Measurements from ENCODE around the gene ZNF804A.

- TF ChIP-seq PATZ1 (CRISPR knock-in tag; IDR thresholded peaks at IDR 0.05; ENCODE audit: borderline replicate concordance): no peak
- no peak for TF ChIP-seq TSHZ2 (CRISPR knock-in tag; IDR thresholded peaks at IDR 0.05)
- TF ChIP-seq ARNTL (CRISPR knock-in tag; IDR thresholded peaks at IDR 0.05; ENCODE audit: borderline replicate concordance, low read depth): no peak
- no peak for TF ChIP-seq ISL1 (CRISPR knock-in tag; IDR thresholded peaks at IDR 0.05)
- TF ChIP-seq GLIS3 (CRISPR knock-in tag; IDR thresholded peaks at IDR 0.05): no peak
- TF ChIP-seq ZNF565 (CRISPR knock-in tag; conservative IDR thresholded peaks at IDR 0.05; ENCODE audit: low read depth): no peak
- TF ChIP-seq ZC3H10 (CRISPR knock-in tag; IDR thresholded peaks at IDR 0.05): no peak
- no peak for TF ChIP-seq ZFP3 (CRISPR knock-in tag; IDR thresholded peaks at IDR 0.05)
- no peak for TF ChIP-seq CSDC2 (CRISPR knock-in tag; IDR thresholded peaks at IDR 0.05)
These were observed 81.1 kb downstream of the ZNF804A start for GRCh38 chr2:184679219-184680018.

All from SK-N-SH treated with all-trans-retinoic acid at 6 μM for 48 hours (cell line).